Activated CD4-positive, alpha-beta T cell treated with anti-CD3 and anti-CD28 coated beads, Interleukin-10, Interleukin-2, amounts not matched to agents 100 ng/mL and 50 ng/mL, durations not matched to agents 16 hours and 8 hours (primary cell): ENCODE measurements around the gene MAPKAP1.

Source experiments
- DNase-seq: peaks from one replicate; pipeline ENCODE4 v3.0.0-alpha.2; 2020

MAPKAP1 gene

DNA sequence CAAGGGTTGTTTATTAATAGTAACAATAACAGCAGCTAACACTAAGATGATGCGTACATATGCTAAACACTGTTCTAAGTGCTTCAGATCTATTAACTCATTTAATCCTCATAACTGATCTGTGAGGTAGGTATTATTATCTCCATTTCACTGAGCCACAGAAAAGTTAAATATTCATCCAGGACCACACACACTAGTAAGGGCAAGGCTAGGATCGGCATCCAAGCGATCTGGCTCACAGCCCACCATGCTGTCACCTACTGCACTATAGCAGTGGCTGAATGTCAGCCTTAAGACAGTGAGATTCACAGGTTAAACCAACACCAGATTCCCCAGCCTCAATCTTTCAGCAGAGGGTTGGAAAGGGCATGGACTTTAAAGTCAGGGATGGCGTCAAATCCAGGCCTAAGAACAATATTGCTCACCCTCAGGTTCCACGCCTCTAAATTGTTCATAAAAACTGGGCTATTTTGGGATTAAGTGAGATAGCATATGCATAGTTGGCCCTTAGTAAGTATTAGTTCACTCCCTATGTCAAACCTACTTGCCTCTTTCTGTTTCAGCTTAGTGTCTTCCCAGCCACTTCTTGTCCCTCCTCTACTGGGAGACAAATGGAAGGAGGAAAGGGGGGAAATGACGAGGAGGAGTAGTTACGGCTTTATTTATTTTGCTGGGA, 150.8 kb downstream of the MAPKAP1 start:
- no peak for DNase-seq

DNA sequence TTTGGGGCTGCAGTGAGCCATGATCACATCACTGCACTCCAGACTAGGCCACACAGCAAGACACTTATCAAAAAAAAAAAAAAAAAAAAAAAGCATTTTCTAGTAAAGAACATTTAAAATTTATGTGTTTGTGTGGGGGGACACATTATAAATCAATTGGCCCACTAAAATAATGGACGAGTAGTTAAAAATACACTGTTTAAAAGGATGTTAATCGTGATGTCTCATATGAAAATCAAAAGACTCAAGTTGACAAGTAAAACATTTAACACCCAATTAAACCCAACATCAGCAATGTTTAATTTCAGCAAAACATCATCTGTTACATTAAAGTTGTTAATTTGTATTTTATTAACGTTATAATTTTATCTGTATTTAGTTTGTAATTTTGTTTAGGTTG, 152.3 kb downstream of the MAPKAP1 start:
- no peak for DNase-seq

DNA sequence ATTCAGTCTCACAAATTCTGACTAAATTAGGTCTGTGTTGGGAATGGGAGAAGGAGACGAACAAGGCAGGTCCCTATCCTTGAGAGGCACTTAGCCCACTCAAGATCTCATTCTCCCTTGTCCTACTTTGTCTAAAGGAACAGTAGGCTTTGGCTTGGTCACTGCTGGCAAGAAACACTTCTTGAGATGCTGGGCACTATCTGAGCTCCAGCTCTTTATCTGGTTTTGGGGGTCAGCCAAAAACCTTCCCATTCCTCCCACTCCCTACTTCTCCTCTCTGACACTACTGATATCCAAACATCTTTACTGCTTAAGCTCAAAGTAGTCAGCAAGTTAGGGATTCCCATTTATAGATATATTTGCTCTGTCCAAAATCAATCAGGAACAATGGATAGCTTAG, 155.2 kb downstream of the MAPKAP1 start:
- no peak for DNase-seq

DNA sequence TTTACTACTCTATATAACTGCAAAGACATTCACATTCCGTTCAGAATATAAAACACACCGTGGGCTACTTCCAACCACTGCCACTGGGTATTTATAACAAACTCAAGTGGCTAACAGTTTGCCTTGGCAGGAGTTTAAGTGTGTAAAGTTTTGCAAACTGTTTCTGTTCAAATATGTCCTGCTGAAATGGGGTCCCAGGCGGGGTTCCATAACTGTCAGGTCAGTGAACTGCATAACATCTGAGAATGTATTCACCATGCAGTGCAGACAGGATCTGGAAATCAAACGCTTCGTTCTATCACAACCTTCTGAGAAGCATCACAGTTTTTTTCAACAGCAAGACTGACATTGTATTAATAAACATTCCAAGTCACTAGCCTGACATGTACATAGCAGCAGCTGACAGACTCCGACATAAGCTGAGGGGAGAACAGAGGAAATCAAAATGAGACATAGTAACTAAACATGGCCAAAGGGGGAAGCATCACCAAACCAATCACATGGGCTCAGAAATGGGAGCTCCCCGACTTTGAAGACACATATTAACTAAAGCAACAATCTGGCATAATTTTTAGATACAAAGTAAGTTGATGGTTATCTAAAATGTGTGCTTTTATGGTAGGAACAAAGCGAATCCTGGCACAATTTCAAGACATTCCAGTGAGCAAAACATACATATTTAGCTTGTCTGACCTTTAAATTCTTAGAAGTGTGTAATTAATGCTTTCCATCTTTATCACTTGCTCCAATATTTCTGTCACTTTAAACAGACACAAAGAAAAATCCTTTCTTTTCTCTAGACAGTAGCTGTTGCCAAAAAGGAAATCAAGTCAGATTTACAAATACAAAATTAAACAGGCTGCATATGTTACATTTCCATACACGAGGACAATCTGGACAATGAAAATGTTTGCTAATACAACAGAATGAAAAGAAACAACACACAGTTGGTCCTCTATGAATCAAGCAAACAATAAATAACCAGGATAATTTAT, 156.8 kb downstream of the MAPKAP1 start:
- DNase-seq = no peak

DNA sequence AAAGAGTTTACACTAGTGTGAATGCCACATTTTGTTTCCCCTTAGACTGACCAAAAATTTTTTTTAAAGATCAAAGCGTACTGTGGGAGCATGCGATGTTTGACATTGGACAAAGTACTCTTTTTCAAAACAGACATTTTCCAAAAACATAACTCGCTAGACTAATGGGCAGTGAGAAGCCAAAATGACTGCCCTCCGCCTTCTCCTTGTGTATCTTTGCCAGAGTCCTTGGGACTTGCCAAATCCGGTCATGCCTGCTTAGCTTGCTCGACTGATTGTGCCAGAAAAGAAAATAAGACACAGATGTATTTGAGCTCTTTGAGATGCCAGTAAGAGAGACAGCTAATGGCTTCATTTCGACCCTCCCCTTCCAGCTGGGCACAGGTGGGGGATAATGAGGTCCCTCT, 157.5 kb downstream of the MAPKAP1 start:
- DNase-seq = no peak

DNA sequence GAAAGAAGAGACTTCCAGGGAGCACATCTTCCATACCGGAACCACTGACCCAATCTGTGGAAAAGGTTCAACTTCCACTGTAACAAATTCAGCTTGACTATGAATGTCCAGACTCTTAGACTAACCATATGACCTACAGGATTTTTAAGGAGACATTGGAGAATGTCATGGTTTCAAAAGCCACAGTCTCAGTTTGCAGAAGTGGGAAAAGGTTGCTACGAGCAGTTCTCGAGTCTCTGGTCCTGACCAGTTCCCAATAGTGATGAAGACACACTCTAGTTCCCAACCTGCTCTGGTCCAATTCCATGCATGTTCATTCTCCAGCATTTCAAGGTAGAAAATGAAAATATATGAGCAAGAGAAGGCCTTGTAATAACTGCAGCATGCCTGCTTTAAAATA, 158.0 kb downstream of the MAPKAP1 start:
- DNase-seq = no peak

DNA sequence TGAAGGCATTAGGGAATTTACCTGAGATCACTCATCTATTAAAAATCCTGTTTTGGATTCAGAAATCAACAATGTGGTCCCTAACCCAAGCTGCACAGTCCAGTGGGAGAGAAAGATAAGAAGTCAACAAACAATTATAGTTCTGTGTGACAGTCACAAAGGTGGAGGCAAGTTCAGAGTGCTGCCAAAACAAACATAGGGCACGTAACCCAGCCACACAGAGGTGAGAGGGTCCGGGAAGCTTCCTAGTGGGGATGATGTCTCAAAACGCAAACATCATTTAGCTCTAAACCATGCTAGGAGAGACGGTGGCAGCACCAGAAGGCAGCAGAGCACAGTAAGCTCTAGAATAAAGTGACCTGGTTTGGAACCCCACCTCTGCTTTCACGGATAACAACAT, 158.9 kb downstream of the MAPKAP1 start:
- no peak for DNase-seq

DNA sequence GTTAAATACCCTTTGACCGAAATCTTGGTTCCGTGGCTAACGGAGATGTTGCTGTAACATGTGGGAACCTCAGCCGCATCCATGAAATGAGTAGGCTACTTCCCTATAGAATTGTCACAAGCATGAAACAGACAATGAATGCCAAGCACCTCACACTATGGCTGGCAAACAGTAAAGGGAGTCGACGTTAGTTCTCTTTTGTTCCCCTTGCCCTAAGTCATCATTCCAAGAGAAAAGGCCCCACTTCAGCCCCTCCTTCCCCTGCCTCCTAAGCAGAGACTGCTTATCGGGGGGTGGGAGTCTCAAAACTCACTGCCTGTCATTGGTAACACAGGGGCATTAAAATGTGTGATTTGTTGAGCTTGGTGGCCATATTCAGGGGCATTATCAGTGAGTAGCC, 159.6 kb downstream of the MAPKAP1 start:
- no peak for DNase-seq

DNA sequence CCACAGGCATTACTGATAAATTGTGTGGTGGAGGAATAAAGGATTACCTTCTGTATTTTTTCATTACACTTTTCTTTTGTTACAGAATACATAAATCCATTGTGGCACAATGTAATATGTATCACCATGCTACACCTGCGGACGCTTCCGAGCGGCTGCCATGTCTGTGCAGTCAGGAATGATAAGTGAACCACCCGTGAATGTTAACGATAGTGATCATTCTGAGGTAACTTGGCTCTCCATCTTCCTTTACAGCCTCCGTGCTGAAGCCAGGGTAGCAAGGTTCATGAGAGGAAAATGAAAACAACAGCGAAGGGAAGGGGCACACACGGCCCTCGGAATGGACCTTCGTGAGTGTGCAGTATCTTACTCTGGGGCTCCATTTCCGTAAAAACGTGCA, 161.2 kb downstream of the MAPKAP1 start:
- DNase-seq = no peak

DNA sequence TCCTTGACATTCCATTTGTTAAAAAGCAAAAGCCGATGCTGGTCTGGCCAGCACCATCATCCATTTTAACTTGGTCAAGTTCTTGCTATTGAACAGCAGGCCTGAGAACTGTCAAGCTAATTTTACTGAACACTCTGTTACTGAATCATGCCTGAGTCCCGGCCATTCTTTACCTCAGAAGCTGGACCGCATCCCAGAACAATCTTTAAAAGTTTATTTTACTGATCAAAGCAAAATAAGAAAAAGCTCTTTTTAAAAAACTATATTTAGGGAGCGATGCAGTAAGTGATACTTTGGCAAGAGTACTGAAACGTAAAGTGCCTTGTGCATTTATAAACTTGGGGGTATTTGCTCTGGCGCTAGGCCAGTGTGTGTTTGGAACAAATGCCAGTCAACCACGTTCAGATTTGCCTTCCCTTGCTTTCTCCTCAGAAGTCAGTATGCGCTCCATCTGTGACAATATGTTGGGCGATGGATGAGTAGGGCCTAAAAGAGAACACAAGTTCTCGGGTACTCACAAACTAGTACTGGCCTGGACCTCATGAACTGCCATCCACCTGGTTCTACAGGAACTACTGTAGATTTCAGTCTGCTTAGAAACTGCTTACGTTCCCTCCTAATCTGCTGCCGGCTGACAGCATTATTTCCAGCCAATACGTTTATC, 161.9 kb downstream of the MAPKAP1 start:
- no peak for DNase-seq

DNA sequence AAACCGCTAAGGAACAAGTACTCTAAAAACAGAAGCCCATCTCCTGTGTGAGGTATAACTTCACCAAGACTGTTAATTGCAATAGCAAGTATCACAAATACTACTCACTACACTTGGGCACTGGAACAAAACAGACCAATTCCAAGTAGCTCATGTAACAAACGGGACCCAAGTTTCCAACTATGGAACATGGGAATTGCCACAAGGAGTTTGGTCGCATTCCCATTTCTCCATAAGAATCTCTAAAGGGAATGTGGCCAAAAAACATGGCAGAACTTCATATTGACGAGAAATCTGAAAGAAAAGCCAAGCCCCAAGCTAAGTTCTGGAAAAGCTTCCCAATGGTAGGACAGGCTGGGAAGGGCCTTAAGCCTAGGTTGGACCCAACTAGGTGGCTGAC, 162.5 kb downstream of the MAPKAP1 start:
- no peak for DNase-seq

DNA sequence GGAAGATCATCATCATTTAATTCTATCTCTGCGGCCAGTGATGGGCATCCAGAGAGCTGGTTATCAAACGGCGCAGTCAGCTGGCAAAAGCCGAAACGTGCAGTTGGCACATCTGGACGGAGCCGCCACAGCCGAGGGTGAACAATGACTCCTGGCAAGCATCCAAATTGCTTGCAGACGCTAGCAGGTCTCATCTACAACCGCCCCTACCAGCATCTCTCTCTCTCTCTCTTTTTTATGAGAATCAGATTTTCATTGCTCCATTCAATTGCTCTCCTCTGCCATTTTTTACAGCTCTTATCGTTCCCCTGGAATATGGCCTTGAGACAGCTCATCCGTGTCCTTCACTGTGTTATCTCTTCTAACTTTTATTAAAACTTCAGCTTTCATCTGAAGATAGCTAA, 165.2 kb downstream of the MAPKAP1 start:
- DNase-seq = no peak

DNA sequence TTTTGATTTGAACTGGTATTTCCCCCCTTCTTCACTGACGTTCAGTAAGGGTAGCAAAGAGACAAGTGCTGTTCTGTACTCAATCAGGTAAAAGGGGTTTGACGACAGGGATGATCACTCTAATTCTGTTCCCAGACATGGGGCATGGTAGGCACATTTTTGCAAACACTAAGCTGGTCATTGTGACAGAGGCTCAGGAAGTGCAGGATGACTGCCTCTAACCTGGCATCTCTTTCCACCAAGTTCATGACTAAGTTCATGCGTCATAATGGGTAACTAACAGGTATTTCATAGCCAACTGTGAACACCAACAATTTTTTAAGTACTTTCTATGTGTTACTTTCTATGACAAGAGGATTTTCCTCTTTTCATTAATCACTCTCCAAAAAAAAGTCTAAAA, 166.5 kb downstream of the MAPKAP1 start:
- no peak for DNase-seq

DNA sequence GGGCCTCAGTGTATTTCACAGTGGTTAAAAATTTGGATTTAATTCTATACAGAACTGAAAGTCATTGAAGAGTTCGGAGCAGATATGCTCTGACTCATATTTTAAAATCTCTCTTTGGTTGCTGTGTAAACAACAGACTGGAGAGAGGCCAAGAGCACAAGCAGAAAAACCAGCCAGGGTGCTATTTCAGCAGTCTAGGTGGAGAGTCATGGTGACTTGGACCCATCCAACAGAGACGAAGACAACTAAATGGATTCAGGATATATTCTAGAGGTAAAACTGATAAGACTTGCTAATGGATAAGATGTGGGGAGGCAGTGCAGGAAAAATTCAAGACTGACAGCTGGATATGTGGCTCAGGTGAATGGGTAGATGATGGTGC, 168.9 kb downstream of the MAPKAP1 start:
- no peak for DNase-seq

DNA sequence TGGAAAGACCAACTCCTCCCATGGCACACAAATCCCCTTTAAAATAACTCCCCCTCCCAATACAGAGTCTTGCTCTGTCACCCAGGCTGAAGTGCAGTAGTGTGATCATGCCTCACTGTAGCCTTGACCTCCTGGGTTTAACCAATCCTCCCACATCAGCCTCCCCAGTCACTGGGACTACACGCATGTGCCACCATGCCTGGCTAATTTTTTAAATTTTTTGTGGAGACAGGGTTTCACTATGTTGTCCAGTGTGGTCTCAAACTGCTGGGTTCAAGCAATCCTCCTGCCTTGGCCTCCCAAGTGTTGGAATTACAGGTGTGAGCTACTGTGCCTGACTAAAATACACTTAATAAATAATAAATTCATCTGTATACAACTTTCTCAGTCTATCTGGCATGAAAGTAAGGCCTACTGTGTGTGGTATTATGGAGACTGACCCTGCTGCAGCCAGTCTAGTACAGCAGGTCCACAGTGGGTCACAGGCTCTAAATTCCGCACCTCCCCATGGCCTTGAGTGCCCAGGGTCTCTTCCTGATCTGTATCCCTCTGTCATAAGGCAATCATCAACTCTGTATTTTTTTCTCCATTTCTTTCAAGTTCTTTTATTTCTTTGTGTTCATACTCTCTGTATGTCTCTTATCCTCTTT, 169.4 kb downstream of the MAPKAP1 start:
- DNase-seq = no peak

DNA sequence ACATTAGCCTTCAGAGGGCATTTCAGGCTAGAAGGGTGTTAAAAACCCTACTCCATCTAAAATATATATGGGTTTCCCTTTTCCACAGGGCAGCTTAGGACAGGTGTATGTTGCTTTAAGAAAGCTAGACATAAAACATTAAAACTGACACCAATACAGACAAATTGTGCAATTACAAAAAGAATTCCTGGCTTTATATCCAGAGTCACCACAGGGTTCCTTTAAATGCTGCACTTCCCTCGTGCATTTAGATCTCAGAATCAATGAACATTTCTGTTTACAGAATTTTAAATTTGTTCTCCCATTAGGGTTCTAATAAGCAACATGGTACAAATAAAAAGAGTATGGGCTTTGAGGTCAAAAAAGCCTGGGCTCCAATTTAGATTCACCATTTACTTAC, 170.2 kb downstream of the MAPKAP1 start:
- no peak for DNase-seq

DNA sequence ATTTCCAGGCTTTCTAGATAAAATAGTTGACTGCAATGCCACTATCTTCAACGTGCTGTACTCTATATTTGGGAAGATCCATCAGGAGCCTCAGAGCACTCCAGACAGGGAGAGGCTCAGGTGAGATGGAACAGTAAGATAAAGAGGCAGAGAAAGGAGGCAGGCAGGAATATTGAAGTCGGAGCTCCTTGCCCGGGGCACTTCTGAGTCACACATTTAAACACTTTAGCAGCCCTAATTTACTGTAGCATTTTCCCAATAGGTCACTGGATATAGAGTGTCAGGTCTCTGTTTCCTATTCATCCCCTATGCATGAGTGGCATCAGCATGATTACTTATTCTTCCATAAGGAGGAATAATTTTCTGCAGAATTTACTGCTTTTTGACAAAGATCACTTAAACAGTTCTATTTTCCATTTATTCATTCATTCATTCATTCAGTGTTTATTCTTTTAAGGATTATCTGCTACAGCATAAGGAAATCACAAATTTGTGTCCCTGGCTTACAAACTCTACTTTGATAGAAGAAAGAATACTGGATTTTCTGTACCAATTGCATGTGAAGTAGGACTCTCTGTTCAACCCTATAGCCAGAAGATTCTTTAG, 170.7 kb downstream of the MAPKAP1 start:
- no peak for DNase-seq

DNA sequence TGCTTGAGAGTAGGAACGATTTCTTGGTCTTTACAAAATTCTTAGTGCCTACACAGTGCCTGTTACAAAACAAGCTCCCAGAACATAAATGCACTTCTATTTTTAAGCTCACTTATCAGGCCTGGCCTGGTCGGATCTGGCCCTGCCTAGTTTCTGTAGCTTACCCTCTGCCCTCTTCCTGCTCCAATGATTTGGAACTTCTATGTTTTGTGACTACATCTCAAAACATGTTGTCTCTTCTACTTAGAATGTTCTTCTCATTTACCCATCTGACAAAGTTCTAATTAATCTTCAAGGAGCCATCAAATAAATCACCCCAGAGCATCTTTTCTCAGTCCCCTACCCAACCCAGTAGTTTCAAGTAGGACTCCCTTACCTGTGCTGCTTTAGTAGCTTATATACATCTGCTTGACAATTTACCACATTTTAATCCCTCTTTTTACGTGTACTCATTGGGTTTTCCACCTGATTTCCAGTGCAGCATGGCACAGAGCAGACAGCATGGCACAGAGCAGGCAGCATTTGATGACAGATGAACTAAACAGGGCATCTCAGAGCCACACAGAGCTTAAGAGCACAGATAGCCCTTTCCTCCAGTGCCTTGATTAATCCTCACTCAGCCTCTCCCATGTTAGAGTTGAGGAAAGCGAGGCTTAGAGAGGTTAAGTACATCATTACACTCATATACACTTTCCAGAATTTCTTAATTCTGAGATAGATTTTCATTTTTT, 171.9 kb downstream of the MAPKAP1 start:
- no peak for DNase-seq

DNA sequence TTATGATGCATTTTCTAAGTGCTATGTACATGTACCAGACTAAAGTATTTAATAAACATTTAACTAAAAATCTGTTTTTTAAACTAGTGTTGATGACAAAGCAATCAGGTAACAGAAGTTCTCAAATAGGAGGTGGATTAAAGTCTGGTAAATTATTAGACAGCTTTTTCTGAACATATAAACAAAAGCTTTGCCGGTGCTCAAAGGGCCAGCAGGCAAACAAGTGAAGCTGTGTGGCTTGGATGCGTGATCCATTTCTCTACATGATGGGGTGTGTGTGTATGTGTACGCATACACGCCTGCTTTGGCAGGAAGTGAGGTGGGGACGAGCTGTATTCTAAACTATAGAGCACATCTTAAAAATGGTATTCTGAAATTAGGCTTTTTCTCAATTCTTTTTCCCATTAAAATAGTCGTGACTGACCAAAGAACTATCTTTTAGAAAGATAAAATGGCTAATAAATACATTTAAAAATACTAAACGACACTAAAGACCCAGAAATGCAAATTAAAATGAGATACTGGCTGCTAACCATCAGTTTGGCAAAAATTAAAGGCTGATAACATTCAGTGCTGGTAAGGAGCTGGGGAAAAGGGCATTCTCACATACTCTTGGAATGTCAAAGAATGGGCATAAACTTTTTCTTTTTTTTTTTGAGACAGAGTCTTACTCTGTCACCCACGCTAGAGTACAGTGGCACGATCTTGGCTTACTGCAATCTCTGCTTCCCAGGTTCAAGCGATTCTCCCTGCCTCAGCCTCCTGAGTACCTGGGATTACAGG, 174.0 kb downstream of the MAPKAP1 start:
- no peak for DNase-seq

DNA sequence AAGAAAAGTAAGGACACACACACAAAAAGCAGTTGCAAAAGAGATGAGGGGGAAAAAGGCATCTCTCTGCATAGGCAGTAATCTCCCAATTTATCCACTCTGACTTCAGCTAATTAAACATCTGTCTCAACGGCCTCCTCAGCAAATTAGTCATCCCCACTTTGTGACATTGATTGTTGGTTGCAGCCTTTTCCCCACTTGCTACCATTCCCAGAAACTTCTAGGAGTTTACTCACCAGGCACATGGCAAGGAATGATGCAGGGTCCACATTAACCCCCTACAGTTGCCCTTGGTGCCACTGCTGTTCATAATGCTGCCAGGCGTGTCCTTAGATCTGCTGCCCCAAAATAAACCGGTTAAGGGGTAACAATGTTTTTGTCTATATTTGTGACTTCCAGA, 174.6 kb downstream of the MAPKAP1 start:
- no peak for DNase-seq
